GM21619 (cell line): ENCODE data around the gene ADCY6.

ENCODE experiments used
- ATAC-seq: cut with Tn5 transposase; IDR thresholded peaks from one replicate; pipeline ENCODE4 v1.9.1; 2021; ENCODE audit not compliant: unreplicated experiment

Gene ADCY6

DNA sequence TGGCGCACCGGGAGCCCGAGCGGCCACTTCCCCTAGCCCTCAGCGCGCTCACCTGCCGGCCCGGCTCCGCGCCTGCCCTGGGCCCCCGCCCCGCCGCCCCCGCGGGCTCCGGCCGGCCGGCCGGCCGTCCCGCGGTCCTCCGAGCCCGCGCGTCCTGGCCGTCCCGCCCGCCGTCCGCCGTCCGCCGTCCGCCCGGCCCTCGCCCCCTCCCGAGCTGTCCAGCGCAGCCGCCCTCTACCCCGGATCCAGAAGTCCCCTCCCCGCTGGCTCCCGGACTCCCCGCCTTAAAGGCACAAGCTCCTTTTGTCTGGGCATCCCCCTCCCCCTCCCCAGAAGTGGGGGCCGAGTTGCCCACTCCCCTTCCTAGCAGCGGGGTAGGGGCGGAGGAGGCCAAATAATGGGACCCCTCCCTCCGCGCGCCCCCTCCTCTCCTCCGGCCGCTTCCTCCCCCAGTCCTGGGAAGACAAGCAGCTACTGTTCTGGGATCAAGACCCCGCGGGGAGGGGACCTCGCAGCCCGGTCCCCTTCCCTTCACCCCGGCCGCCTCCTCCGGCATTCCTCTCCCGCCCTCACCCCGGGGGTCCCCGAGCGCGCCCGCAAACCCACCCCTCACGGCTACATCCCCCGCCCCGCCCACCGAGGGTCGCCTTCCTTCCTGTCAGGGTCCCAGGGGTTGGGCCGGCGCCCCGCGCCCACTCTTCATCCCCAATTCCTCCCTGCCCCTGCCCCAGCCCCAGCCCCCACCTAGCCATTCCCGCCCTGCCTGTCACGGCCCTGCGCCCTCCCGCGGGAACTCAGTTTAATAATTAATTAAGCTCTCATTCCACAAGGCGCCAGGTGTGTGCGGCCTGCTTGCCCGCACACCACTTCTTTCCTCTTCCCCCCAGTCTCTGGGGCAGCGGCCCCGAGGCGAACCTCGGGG lies at the start of gene ADCY6:
Gene ADCY6 (minus strand): TSS at position 236 of the 922 bp plus-strand sequence. CDS start 5,655 bp downstream, outside the sequence.
- ATAC-seq = peak; percentile 63

- ATAC-seq = no peak
Measured at GRCh38 chr12:48838048-48838447, 49.2 kb upstream of the ADCY6 start.

GRCh38 chr12:48832321-48833060 lies 43.6 kb upstream of the ADCY6 start:
- ATAC-seq = no peak

DNA sequence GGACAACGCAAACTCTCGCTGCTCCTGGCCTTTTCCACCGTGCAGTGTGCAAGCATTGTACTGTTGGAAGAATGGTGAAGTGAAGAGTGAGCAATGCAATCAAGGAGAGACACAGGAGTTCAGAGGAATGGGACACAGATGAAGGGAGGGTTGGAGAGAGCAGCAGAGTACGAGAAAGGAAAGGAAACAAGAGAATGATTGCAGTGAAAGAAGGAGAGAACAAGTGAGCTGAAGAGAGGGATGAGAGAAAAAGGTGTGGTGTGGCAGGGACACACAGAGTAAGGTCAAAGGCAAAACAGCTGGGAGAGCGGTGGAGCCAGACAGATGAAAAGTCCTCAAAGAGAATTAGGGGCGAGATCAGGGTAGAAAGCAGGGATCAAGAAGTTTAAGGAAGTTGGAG lies 42.4 kb upstream of the ADCY6 start:
- ATAC-seq = no peak

- no peak for ATAC-seq
Measured at GRCh38 chr12:48828841-48829575, 40.1 kb upstream of the ADCY6 start.

GRCh38 chr12:48828293-48828692 lies 39.4 kb upstream of the ADCY6 start:
- no peak for ATAC-seq

DNA sequence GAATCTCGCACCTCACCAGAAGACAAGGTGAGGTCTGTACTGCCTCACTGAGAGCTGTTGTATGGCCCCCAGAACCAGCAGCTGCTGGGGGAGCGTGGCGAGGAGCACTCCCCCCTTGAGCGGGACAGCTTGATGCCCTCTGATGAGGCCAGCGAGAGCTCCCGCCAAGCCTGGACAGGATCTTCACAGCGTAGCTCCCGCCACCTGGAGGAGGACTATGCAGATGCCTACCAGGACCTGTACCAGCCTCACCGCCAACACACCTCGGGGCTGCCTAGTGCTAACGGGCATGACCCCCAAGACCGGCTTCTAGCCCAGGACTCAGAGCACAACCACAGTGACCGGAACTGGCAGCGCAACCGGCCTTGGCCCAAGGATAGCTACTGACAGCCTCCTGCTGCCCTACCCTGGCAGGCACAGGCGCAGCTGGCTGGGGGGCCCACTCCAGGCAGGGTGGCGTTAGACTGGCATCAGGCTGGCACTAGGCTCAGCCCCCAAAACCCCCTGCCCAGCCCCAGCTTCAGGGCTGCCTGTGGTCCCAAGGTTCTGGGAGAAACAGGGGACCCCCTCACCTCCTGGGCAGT lies 38.7 kb upstream of the ADCY6 start:
- ATAC-seq = no peak

DNA sequence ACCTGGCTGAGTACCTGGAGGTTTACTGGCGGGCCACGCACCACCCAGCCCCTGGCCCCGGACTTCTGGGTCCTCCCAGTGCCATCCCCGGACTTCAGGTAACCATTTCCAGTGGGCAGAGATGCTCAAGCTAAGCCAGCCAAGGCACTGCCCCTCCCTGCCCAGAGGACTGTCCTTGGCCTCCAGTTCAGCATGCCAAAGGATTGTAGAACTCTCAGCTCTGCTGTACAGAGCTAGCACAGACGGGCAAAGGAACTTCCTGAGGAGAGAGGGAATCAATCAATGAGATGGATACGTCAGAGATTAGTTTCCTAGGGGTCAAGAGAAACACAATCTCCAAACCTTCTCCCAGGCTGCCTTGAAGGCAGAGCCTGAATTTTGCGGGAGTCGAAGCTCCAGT lies 38.1 kb upstream of the ADCY6 start:
- ATAC-seq = no peak

- no peak for ATAC-seq
Measured at GRCh38 chr12:48826209-48826855, 37.4 kb upstream of the ADCY6 start.

- no peak for ATAC-seq
Measured at GRCh38 chr12:48824905-48825304, 36.0 kb upstream of the ADCY6 start.

DNA sequence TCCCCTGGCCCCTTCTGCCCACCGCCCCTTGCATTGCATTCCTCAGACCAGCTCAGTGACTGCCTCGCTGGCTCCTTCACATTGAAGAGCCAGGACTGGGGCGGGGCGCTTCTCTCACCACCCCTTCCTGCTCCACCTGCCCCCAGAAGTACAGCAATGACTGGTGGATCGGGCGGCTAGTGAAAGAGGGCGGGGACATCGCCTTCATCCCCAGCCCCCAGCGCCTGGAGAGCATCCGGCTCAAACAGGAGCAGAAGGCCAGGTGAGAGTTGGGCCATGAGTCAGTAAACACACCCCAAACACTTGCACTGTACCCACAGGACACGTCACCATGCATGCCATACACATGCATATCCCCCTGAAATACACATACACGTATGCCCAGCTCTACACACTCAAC lies 35.2 kb upstream of the ADCY6 start:
- no peak for ATAC-seq

GRCh38 chr12:48823281-48823680 lies 34.4 kb upstream of the ADCY6 start:
- no peak for ATAC-seq

DNA sequence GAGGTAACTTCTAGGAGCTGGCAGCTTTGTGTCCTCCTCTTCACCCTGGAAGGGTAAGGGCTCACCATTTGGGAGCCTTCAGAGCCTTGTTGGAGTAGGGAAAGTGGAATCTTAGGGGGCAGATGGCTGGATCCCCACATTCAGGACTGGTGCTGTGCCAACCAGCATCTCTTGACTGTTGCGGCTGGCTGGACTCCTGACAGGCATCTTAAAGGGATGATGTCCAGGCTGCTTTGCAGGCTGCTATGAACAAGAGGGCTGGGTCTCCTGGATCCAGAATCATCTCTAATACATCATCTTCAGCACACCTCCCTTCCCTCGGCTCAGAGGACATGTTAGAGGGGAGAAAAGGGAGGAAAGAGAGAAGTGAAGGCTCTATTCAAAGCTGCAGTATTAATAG lies 33.8 kb upstream of the ADCY6 start:
- ATAC-seq = no peak

DNA sequence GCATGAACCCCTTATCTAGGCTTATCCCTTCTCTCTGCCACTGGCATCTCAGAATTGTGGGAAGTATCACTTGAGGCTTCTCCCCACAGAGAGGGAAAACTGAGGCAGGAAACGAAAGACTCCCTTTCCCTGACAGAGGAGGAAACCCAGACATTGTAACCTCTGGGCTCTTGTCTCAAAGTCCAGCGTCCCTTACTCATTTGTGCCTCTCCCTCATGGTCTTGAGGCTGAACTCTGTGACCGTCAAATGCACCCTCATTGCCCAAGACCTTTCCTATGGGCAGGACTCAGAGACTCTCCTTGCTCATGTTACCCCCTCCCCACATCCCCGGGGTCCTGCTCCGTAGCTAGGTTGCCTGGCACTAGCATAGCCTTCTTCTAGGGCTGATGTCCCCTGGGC lies 33.2 kb upstream of the ADCY6 start:
- ATAC-seq = no peak

GRCh38 chr12:48819986-48820725 lies 31.3 kb upstream of the ADCY6 start:
- ATAC-seq = no peak

- ATAC-seq = no peak
Measured at GRCh38 chr12:48818831-48819590, 30.1 kb upstream of the ADCY6 start.

- ATAC-seq = no peak
Measured at GRCh38 chr12:48817873-48818830, 29.3 kb upstream of the ADCY6 start, which contains the start of gene CACNB3. TSS of gene CACNB3 (plus strand) at chr12:48818496. CDS start at chr12:48818930, 434 bp downstream.
